HUES64 (cell line): ENCODE measurements around the gene TMEM47.

Source experiments
- H3K27ac ChIP-seq: 2 replicates; pipeline ENCODE4 v1.7.0; 2013; ENCODE audit warnings: low read depth, low read length, inconsistent platforms
- H3K27me3 ChIP-seq: 2 replicates; pipeline ENCODE4 v1.6.1; 2013; ENCODE audit warnings: mild to moderate bottlenecking, low read length; ENCODE audit not compliant: insufficient read depth
- H3K36me3 ChIP-seq: 2 replicates; pipeline ENCODE4 v1.6.1; 2013; ENCODE audit warnings: mild to moderate bottlenecking, low read length; ENCODE audit not compliant: insufficient read depth
- H3K4me1 ChIP-seq: 2 replicates; pipeline ENCODE4 v1.6.1; 2013; ENCODE audit warnings: mild to moderate bottlenecking, low read length, moderate library complexity; ENCODE audit not compliant: insufficient read depth
- H3K4me3 ChIP-seq: 2 replicates; pipeline ENCODE4 v1.5.1; 2013; ENCODE audit warnings: mild to moderate bottlenecking, low read length, moderate library complexity
- H3K9ac ChIP-seq: 2 replicates; pipeline ENCODE4 v1.6.1; 2013; ENCODE audit warnings: mild to moderate bottlenecking, low read depth, low read length
- H3K9me3 ChIP-seq: 2 replicates; pipeline ENCODE4 v1.6.1; 2013; ENCODE audit warnings: low read depth, low read length; ENCODE audit not compliant: insufficient read depth
- WGBS: fragments of 150-250, 120-280 bp; methylation state at CpG from one replicate; pipeline ENCODE4 v1.1.7; 2013; ENCODE audit warnings: missing lambda C conversion rate; 5-methylcytosine and 5-hydroxymethylcytosine counted together

The TMEM47 gene

DNA sequence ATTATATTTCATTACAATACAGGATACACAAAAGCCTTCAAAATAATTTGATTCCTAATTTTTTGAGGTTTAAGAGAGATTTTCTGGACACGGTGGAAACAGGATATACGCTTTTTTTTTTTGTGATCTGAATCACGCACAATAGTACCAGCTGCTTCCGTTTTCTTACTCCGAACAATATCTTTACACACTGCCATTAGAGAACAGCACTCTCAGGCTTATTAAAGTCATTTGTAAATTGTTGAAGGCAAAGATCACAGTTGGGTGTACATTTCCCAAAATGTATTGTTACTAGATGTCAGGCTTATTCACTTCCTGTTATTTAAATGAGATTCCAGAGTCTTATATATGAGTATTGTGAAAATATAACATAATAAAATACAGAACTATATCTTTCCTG is 71.5 kb downstream of the TMEM47 start:
- Histone ChIP-seq H3K27me3 (no peaks in the 10 kb centered on the region), H3K27ac (no peak overlapping the region), H3K9me3 (no peaks in the 10 kb centered on the region), H3K36me3 (no peaks in the 10 kb centered on the region), H3K9ac (no peak overlapping the region), H3K4me3 (no peak overlapping the region), H3K4me1 (no peaks in the 10 kb centered on the region)
- WGBS = 93% methylated on average over 5 of the region's 5 CpGs

- no peak overlapping the region for H3K9ac ChIP-seq
- H3K36me3 ChIP-seq = no peaks in the 10 kb centered on the region
- H3K27ac ChIP-seq = no peak overlapping the region
- no peaks in the 10 kb centered on the region for H3K9me3 ChIP-seq
- H3K4me3 ChIP-seq = no peak overlapping the region
- no peaks in the 10 kb centered on the region for H3K27me3 ChIP-seq
- H3K4me1 ChIP-seq = no peaks in the 10 kb centered on the region
- WGBS = 80% methylated on average over 1 of the region's 1 CpG
Observed at GRCh38 chrX:34584781-34585180, 72.3 kb downstream of the TMEM47 start.

DNA sequence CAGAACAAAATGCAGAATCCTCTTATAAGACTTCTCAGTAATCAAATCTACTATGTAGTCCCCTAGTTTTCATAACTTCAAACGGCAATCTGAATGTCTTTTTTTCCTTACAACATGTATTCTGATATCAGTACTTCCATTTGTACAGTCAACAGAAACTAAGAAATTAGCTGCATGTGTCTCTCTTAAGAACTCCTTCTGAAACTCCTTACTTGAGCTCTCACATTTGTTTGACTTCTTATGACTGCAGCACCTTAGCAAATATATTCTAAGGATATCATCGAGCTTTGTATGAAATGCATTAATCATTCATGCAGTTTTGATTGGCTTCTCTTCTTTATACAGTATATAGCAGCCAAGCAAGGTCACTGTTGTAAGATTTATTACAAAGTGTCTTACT is 77.0 kb downstream of the TMEM47 start:
- no peak overlapping the region for H3K27ac ChIP-seq
- no peaks in the 10 kb centered on the region for H3K9me3 ChIP-seq
- H3K36me3 ChIP-seq = no peaks in the 10 kb centered on the region
- no peak overlapping the region for H3K9ac ChIP-seq
- H3K27me3 ChIP-seq = no peaks in the 10 kb centered on the region
- 95% methylated on average over 2 of the region's 2 CpGs for WGBS
- no peak overlapping the region for H3K4me3 ChIP-seq
- peaks cover 20% of the 10 kb centered on the region for H3K4me1 ChIP-seq

DNA sequence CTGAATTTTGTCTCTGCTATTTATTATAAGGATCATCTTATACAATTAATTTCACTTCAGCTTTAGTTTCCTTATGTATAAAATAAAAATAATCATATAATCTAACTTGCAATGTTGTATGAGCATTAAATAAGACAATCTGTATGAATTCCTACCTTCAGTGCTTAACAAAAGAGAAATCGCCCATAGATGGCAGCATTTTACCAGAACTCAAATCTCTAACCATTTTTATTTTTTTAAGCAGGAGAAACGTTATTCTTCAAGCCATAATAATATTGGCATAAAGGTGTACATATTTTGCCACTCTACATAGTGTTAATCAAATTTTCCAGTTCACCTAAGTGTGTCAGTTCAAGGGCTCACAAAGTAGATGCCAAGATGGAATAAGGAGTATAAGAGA is 78.8 kb downstream of the TMEM47 start:
- H3K4me3 ChIP-seq = no peak overlapping the region
- 0% methylated on average over 1 of the region's 2 CpGs for WGBS
- H3K27me3 ChIP-seq = no peaks in the 10 kb centered on the region
- no peaks in the 10 kb centered on the region for H3K9me3 ChIP-seq
- H3K27ac ChIP-seq = no peak overlapping the region
- H3K4me1 ChIP-seq = peaks cover 21% of the 10 kb centered on the region
- H3K36me3 ChIP-seq = no peaks in the 10 kb centered on the region
- H3K9ac ChIP-seq = no peak overlapping the region
